NCI-H510A (cell line): ENCODE results near the gene PAQR8.

Experiments used
- DNase-seq: peaks from one replicate; lab custom pipeline; 2025; lab: John Stamatoyannopoulos, UW

The PAQR8 gene

DNA sequence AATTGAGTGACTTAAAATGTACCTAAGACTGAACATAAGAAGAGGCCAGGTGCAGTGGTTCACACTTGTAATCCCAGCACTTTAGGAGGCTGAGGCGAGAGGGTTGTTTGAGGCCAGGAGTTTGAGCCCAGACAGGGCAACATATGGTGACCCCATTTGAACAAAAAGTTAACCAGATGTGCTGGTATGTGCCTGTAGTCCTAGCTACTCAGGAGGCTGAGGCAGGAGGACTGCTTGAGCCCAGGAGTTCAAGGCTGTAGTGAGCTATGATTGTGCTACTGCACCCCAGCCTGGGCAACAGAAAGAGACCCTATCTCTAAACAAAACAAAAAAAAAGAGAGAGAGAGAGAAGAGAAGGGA lies 10.1 kb upstream of the PAQR8 start:
- no peak for DNase-seq

DNA sequence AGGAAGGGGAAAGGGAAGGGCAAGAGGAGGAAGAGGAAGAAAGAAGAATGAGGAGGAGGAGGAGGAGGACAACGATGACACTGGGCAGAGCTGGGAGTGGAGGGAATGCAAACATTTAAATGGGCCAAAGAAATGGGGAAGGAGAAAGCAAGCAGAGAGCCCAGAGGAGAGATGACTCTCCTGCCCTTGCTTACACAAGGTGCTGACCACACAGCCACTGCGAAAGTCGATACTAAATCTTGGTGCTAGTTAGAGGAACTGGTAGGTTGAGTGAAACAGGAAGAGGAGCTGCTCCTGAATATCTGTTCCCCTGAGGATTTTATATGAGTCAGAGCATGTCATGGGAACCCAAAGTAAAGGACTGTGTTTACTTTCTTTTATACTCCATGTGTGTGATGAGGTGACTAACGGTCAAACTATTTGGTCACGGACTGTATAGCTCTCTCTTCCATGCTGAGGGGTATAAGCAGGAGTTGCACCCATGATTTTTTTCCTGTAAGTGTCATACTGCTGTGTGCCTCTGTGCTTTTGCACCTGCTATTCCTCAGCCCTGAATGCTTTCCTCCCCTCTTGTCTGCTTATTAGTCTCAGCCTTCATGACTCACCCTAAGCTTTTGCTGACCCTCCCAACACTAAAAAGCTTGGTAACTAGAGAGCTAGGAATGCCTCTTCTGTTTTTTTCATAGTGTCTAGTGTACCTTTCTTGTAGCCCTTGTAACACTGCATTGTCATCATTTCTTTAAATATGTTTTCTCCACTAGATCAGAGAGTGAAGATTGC lies 9.5 kb upstream of the PAQR8 start:
- no peak for DNase-seq

DNA sequence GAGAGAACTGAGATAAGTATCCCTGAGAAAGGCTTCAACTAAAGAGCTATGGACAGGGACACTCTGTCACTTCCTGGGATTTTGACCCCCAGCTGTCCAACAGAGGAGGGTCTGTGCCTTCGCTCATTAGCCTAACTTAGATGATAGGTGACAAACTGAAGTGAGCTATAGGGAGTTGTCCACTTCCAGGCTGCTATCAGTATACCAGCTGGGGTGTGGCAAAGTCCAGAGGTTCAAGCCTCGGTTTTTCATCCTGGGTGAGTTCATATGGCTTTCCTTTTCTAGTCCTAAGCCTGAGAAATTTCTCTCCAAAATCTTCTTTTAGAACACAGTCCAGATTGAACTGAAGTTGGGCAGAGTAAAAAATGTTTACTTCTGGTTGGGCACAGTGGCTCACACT lies 5.9 kb upstream of the PAQR8 start:
- DNase-seq: no peak

DNA sequence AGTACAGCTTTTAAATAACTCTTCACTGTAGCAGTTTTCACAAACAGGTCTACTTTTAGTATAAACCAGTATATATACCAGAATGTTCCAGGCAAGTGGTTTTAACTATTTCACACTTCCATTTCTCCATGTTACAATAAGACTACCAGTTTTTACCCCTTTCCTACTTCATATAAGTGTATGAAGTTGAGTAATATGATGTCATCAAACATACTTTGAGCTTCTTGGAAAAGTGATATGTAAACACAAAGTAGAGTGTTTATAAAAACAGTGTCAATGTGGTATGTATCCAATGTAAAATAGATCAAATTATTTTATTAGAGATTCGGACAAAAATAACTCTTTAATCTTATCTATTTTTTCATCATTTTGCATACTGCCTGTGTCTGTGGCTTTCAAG lies 2.5 kb upstream of the PAQR8 start:
- DNase-seq: no peak

DNA sequence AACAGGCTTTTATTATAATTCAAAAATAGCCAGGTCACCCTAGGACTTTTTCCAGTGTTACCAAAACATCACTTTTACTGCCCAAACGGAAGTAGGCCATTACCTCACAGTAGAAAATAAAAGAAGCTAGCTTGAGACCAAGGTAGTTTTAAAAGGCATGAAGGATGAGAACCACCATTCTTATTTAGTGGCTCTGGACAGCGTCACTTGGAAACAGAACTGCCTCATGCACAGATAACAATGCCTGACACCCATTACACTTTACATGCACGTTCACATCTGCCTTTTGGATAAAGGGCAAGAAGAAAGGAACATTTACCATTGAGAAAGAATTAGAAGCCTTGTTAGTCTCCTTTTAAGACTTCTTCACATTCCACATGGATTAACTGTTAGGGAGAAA lies 1.9 kb upstream of the PAQR8 start:
- no peak for DNase-seq

DNA sequence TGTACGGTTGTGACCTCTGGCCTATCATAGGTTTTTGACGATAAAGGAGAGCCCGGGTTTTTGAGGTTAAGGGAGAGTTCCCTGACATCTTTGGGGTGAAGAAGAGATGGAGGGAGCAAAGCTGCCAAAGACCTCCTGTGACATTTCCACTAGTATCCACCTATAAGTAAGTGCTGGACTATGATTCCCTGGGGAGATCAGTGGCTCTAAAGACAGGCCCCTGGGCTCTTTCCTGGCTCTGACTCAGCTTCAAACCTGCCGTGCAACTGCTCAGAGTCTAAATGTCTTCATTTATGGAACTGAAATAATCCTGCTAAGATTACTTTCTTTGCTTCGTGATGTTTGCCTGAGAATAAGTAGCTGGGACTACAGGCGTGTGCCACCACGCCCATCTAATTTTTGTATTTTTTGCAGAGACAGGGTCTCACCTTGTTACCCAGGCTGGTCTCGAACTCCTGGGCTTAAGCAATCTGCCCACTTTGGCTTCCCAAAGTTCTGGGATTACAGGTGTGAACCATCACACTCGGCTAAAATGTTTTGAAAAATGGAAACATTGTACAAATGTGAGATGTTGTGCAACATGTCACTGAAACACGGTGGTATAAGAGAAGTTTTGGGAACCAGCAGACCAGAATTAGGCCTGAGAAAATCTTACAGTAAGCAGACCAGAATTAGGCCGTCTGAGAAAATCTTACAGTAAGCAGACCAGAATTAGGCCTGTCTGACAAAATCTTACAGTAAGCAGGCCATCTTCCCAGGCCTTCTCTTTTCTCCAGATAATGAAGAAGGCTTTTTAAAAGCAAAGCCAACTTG lies 1.1 kb upstream of the PAQR8 start:
- DNase-seq: no peak

DNA sequence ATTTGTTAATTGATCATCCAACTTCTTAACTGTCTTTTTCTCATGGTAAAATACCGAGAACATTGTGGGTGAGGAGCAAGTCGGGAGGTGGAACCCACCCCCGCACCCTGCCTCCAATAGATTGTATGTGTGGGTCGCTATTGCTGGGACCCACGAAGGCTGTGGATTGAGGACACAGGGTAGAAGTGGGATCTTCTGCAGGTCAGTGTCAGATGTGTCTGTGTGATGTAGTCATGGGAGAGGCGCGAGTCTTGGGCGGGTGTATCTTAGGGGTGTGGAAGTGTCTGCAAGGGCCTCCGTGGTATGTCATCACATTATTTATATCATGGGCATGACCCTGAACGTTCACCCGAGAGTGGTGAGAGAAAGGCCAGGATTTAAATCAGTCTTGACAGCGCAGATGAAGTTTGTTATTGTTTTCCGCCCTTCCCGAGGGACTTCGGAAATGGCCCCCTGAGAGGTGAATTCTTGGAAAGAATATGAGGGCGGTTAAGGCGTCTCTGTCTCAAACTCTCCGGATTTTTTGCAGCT lies 472 bp upstream of the PAQR8 start:
- DNase-seq: no peak

DNA sequence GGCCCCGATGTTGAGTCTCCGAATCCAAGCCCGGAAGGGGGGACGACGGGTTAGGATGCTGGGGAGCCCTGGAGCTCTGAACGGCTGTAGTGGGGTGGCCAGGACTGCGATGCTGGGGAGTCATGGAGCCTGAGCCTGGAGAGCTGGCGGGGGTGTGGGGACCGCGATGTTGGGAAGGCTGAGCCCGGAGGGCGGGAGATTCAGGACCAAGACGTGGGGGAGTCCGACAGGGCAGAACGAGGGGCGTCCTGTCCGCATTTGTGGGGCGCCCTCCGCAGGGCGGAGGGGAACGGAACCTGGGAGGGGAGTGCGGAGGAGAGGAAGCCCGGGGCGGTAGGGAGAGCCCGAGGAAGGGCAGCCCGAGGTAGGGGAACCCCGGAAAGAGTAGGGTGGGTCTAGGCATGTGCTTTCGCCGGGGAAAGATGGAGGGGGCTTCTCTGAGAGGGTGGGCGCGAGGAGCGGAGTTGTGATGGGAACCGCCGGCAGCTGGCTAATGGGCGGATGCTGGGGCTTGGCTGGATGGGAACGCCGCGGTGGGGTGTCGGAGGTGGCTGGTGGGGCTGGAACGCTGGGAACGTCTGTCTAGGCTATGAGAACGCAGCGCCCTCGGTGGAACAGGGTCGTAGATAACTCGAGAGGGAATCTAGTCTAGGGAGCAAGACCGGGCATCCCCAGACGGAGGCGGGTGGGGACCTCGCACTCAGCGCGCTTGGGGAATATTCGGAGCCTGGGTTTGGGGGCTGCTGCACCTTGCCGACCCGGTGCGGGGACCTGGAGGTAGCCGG lies 684 bp downstream of the PAQR8 start:
- no peak for DNase-seq

DNA sequence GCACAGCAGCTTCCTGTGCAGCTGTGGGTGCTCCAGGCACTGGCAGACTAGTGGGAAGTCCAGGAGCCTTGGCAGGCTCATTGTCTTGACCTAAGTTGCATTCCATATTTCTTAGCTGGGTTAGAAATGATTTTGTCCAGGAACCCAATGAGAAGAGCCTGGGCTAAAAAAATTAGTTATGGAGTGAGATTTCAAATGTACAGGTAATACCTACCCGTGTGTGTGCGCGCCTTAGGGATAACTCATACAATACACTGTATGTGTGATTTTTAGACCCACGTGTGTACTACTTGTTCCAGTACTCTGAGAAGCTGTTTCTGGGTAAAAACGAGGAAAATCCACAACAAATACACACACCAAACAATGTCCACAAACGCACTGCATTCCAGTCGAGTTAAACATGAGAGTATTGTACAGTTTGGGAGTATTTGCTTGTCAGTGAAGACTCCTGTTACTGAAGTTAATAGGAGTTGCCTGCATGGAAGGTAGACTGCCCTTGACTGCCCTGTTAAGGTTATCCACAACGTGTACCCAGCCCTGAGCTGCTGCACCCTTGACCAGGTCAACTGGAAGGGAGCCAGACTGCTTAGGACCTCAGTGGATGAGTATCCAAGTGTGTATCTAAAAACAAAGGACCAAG lies 1.4 kb downstream of the PAQR8 start:
- no peak for DNase-seq

DNA sequence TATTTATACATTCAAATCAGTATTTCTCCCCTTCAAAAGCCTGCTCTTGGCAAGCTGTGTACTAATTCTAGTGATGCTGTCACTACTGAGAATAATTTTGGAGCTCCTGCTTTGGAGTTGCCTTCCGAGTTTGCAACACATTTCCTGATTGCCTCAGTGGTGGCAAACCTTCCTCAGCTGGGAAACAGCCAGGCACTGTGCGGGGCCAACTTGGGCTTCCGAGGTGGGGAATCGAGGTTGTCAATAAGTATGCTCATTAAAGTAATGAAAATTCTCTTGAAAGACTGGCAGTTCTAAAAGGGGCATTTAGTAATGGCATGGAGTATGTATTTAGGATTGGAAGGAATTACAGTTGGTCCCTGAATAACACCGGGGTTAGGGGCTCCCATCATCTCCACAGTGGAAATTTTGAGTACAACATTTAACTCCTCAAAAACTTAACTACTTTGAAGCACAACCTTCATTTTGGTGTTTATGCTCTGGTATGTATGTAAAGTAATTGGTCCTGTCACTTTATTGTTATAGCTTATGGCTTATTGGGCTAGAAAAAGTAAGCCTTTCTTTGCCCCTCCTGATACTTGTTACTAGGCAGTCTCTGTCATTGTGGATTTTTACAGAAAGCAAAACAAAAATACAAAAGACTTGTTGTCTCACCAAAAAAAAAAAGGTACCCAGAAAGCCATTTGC lies 2.7 kb downstream of the PAQR8 start:
- DNase-seq: no peak

DNA sequence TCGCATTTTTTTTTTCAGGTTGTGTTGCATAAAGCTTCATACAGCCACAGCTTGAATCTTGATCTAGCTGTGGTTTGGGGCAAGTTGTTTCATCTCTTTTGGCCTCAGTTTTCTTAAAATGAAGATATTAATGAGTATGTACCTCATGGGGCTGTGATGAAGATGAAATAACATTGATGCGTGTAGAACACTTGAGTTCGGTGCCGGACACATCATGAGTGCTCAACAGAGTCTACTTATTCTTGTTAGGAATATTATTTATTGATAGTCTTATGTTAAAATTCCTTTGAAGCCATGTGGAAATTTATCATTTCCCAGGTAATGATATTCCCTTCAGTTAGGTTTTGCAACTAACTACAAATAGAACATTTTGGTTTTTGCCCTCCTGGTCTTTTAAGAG lies 3.4 kb downstream of the PAQR8 start:
- DNase-seq: no peak

DNA sequence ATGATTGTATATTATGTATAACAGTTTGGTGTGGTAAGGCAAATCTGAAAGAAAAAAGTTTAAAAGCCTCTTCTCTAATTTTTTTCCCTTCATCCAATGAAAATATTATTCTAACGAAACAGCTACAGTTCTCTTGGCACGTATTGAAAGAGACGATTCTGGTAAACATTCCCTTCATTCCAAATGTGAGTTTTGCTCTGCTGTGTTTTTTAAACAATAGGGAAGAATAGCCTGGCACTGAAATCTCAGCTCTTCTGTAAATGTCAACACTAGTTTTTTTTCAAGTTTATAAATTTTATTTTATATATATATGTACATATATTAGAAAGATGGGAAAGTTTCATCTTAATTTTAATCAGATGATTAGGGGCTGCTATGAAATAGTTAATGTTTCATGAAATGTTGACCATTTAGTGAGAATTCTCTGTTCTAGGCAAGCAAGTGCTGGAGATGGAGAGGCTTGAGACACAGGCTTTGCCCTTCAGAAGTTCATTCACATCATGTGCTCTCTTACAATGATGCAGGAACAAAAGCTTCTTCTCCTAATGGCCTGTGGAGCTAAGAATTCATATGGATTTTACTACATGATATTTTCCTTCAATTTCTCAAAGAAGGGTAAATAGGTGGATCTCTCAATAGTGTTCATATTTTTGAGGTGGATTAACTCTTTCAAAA lies 4.1 kb downstream of the PAQR8 start:
- no peak for DNase-seq

DNA sequence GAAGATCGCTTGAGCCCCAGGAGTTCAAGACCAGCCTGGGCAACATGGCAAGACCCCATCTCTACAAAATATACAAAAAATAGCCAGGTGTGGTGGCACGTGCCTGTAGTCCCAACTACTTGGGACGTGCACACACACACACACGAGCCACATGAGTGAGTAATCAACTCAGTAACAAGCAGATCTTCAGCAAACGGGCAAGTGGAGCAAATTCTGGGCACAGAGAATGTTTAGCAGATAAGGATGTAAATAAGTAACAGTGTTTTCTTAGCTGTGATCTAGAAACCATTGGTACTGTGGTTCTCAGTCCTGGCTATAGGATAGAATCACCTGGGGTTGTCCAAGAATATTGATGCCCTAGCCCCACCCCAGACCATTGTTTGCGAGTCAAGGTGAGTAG lies 6.1 kb downstream of the PAQR8 start:
- no peak for DNase-seq

DNA sequence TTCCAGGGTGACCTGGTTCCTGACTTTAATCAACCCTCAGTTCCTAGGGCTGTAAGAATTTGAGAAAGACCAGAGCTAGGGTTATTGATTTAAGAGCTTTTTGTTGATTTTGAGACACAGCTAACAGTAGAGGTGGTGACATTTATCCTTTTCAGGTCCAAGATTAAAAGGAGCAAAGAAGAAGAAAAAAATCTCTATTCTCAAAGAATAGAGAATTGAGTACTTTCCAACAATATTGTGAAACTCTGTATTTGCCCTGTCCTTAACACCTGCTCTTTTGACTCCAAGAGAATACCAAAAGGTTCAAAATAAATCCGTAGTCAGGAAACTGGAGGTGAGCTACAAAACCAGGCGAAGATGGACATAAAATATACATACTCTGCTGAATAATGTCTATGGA lies 7.3 kb downstream of the PAQR8 start:
- no peak for DNase-seq

DNA sequence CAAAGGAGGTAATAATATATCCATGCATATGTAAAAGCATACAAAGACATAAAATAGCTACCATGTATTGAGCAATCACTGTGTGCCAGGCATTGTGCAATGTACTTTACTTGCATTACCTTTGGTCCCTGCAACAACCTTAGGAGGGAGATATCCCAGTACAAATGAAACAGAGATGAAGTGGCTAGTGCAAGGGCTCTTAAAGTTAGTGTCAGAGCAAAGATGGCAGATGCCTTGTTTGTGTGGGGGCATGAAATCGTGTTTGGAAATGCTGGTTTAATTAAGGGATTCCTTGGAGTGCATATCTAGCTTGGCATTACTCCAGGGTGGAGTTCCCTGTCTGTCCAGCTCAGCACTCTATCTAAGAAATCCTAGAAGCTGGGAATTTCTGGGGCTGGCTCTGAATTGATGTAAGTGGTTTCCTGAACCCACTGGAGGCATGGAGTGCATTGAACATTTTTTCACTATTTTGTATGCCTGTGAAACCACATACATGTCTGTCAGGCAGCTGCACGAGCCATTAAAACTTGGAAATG lies 9.8 kb downstream of the PAQR8 start:
- DNase-seq: no peak

DNA sequence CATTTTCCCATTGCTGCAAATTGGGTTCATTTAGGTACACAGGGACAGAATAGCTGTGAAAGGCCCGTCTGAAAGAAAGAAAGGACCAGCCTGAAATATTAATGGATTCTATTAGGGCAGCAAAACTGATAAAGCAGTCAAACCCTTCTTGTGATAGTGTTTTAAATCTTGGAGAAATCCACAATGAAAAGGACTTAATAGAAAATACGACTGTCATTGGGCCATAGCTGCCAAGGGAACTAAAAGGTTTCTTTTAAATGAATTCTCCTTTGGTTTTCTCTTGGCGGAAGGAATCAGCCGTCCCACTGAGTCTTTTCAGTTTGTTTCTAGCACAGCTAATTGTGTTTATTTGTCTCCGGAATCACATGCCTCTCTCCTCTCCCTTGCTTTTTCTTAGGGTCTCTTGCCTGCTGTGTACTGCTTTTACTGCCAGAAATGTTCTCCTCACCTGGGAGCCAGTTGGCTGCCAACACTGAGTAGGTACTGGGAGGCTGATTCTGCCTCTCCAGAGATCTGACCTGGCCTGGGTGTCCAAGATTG lies 11.3 kb downstream of the PAQR8 start:
- DNase-seq: no peak

DNA sequence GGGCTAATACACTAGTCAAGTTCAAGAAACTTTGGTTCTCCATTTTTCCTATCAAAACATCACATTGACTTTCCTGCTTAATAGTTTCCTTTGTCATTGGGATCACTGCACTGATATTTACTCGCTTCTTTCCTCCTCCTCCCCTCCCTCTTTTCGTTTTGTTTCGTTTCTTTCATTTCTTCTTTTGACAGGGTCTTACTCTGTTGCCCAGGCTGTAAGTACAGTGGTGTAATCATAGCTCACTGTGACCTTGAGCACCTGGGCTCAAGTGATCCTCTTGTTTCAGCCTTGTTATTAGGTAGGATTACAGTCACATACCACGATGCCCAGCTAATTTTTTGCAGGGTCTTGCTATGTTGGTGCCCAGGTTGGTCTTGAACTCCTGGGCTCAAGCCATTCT lies 12.3 kb downstream of the PAQR8 start:
- no peak for DNase-seq

DNA sequence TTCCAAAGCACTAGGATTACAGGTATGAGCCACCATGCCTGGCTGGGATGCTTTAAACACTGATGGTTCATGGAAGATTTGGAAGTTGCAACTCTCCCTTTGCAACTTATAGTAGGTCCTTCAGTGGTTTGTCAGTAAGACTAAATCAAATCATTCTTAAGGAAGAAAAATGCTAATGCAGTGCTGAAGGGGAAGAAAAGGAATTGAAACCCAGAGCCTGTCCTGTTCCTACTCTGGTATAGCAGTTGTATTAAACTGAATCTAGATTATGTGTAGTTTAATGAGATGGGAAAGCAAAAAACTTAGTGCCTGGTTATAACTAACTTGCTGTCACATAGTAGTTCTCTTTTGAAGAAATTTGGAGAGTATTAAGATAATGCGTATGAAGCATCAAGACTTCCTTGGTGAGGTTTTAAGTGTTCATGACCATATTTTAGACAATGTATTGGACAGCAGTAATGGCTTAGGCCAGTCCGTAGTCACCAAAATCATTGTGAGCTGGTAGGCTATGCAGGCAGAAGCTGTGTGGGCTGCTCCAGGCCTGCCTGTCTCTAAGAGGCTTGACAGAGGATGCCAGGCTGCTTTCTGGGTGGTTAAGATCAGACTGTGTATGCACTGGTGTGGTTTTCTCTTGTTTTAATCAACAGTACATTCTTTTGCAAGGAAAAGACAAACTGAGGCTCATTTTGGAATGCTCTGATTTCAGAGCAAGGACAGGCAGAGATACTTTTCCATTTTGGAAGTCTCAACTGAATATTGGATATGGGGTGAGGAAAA lies 14.0 kb downstream of the PAQR8 start:
- no peak for DNase-seq

DNA sequence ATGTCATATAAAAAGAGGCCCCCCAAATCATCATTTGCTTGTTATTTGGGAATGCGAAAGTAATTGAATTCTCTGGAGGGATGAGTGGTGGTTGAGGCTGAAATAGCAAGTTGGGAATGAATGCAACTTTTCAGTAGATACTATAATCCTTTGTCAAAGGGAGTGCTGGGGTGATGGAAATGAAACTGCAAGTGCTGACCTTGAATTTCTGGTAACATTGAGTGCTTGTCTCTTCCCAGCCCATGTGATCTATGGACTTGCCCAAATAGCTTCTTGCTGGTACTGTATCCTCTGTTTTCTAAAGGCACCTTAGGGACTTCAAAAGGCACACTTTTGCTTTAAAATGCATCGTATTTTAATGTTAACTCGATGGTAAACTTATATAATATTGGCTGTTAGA lies 14.8 kb downstream of the PAQR8 start:
- no peak for DNase-seq
